ENCODE measurements around the gene LGALS9C. TPM values are rescaled to one million over a fixed set of nuclear protein-coding genes. Genes with fewer than 3 reads are reported as not detected.
"Not testable (repeated sequence)": the region's sequence is repeated elsewhere in the genome, so short reads cannot be mapped to it uniquely, and the experiment has no call there.

LGALS9C gene
- total and polyA plus RNA-seq, 9 donors: 0.26 TPM; not detected in 8

- not testable (repeated sequence) for H3K4me1 ChIP-seq (ENCODE audit: control insufficient read depth, insufficient read depth, low read length); H3K27ac ChIP-seq (ENCODE audit: low read length); H3K27me3 ChIP-seq (ENCODE audit: control insufficient read depth, insufficient read depth, low read length); H3K9me3 ChIP-seq (replicated peaks; ENCODE audit: control insufficient read depth, low read depth, low read length); H3K4me3 ChIP-seq (ENCODE audit: low read length); H3K36me3 ChIP-seq (ENCODE audit: control insufficient read depth, insufficient read depth, low read length); DNase-seq
- WGBS (ENCODE audit: insufficient coverage): no CpG with 5 or more reads among the region's 6 CpGs
Measured at GRCh38 chr17:18499100-18499499, 22.5 kb downstream of the LGALS9C start.

- DNase-seq; H3K27ac ChIP-seq (ENCODE audit: low read length); H3K4me1 ChIP-seq (ENCODE audit: control insufficient read depth, insufficient read depth, low read length); H3K4me3 ChIP-seq (ENCODE audit: low read length); H3K9me3 ChIP-seq (replicated peaks; ENCODE audit: control insufficient read depth, low read depth, low read length); H3K36me3 ChIP-seq (ENCODE audit: control insufficient read depth, insufficient read depth, low read length); H3K27me3 ChIP-seq (ENCODE audit: control insufficient read depth, insufficient read depth, low read length): not testable (repeated sequence)
- no CpG with 5 or more reads among the region's 15 CpGs for WGBS (ENCODE audit: insufficient coverage)
Measured at GRCh38 chr17:18499756-18500155, 23.2 kb downstream of the LGALS9C start.

GRCh38 chr17:18500281-18500680 is 23.7 kb downstream of the LGALS9C start:
- not testable (repeated sequence) for H3K9me3 ChIP-seq (replicated peaks; ENCODE audit: control insufficient read depth, low read depth, low read length); H3K4me3 ChIP-seq (ENCODE audit: low read length); H3K36me3 ChIP-seq (ENCODE audit: control insufficient read depth, insufficient read depth, low read length); H3K27ac ChIP-seq (ENCODE audit: low read length); H3K4me1 ChIP-seq (ENCODE audit: control insufficient read depth, insufficient read depth, low read length); H3K27me3 ChIP-seq (ENCODE audit: control insufficient read depth, insufficient read depth, low read length); DNase-seq
- WGBS (ENCODE audit: insufficient coverage): no CpG with 5 or more reads among the region's 10 CpGs

GRCh38 chr17:18500816-18501215 is 24.2 kb downstream of the LGALS9C start:
- not testable (repeated sequence) for H3K4me3 ChIP-seq (ENCODE audit: low read length); H3K9me3 ChIP-seq (replicated peaks; ENCODE audit: control insufficient read depth, low read depth, low read length); DNase-seq; H3K27ac ChIP-seq (ENCODE audit: low read length); H3K36me3 ChIP-seq (ENCODE audit: control insufficient read depth, insufficient read depth, low read length); H3K27me3 ChIP-seq (ENCODE audit: control insufficient read depth, insufficient read depth, low read length); H3K4me1 ChIP-seq (ENCODE audit: control insufficient read depth, insufficient read depth, low read length)
- WGBS (ENCODE audit: insufficient coverage): no CpG with 5 or more reads among the region's 18 CpGs

GRCh38 chr17:18503221-18503620 is 26.6 kb downstream of the LGALS9C start:
- not testable (repeated sequence) for H3K27me3 ChIP-seq (ENCODE audit: control insufficient read depth, insufficient read depth, low read length); H3K27ac ChIP-seq (ENCODE audit: low read length); H3K9me3 ChIP-seq (replicated peaks; ENCODE audit: control insufficient read depth, low read depth, low read length); H3K4me1 ChIP-seq (ENCODE audit: control insufficient read depth, insufficient read depth, low read length); H3K36me3 ChIP-seq (ENCODE audit: control insufficient read depth, insufficient read depth, low read length); H3K4me3 ChIP-seq (ENCODE audit: low read length); DNase-seq
- WGBS (ENCODE audit: insufficient coverage): no CpG with 5 or more reads among the region's 5 CpGs

GRCh38 chr17:18507729-18508128 is 31.1 kb downstream of the LGALS9C start:
- H3K9me3 ChIP-seq (replicated peaks; ENCODE audit: control insufficient read depth, low read depth, low read length); H3K4me3 ChIP-seq (ENCODE audit: low read length); H3K27ac ChIP-seq (ENCODE audit: low read length); H3K36me3 ChIP-seq (ENCODE audit: control insufficient read depth, insufficient read depth, low read length); H3K4me1 ChIP-seq (ENCODE audit: control insufficient read depth, insufficient read depth, low read length); DNase-seq; H3K27me3 ChIP-seq (ENCODE audit: control insufficient read depth, insufficient read depth, low read length): not testable (repeated sequence)
- WGBS (ENCODE audit: insufficient coverage): no CpG with 5 or more reads among the region's 9 CpGs

- not testable (repeated sequence) for DNase-seq; H3K27ac ChIP-seq (ENCODE audit: low read length); H3K27me3 ChIP-seq (ENCODE audit: control insufficient read depth, insufficient read depth, low read length); H3K4me3 ChIP-seq (ENCODE audit: low read length); H3K9me3 ChIP-seq (replicated peaks; ENCODE audit: control insufficient read depth, low read depth, low read length); H3K36me3 ChIP-seq (ENCODE audit: control insufficient read depth, insufficient read depth, low read length); H3K4me1 ChIP-seq (ENCODE audit: control insufficient read depth, insufficient read depth, low read length)
- WGBS (ENCODE audit: insufficient coverage): 100% methylated on average over 1 of the region's 3 CpGs
Measured at GRCh38 chr17:18508667-18509066, 32.1 kb downstream of the LGALS9C start.

GRCh38 chr17:18521100-18521499 is 44.5 kb downstream of the LGALS9C start:
- H3K4me1 ChIP-seq (ENCODE audit: control insufficient read depth, insufficient read depth, low read length); H3K36me3 ChIP-seq (ENCODE audit: control insufficient read depth, insufficient read depth, low read length); H3K4me3 ChIP-seq (ENCODE audit: low read length); DNase-seq; H3K27me3 ChIP-seq (ENCODE audit: control insufficient read depth, insufficient read depth, low read length); H3K9me3 ChIP-seq (replicated peaks; ENCODE audit: control insufficient read depth, low read depth, low read length); H3K27ac ChIP-seq (ENCODE audit: low read length): not testable (repeated sequence)
- no CpG with 5 or more reads among the region's 8 CpGs for WGBS (ENCODE audit: insufficient coverage)

- WGBS (ENCODE audit: insufficient coverage): no CpG with 5 or more reads among the region's 9 CpGs
- H3K4me3 ChIP-seq (ENCODE audit: low read length); H3K27me3 ChIP-seq (ENCODE audit: control insufficient read depth, insufficient read depth, low read length); H3K4me1 ChIP-seq (ENCODE audit: control insufficient read depth, insufficient read depth, low read length); DNase-seq; H3K9me3 ChIP-seq (replicated peaks; ENCODE audit: control insufficient read depth, low read depth, low read length); H3K36me3 ChIP-seq (ENCODE audit: control insufficient read depth, insufficient read depth, low read length); H3K27ac ChIP-seq (ENCODE audit: low read length): not testable (repeated sequence)
Measured at GRCh38 chr17:18525015-18525414, 48.4 kb downstream of the LGALS9C start.

GRCh38 chr17:18526168-18526800 is 49.7 kb downstream of the LGALS9C start:
- WGBS (ENCODE audit: insufficient coverage): no CpG with 5 or more reads among the region's 12 CpGs
- H3K36me3 ChIP-seq (ENCODE audit: control insufficient read depth, insufficient read depth, low read length); H3K9me3 ChIP-seq (replicated peaks; ENCODE audit: control insufficient read depth, low read depth, low read length); DNase-seq; H3K4me1 ChIP-seq (ENCODE audit: control insufficient read depth, insufficient read depth, low read length); H3K27me3 ChIP-seq (ENCODE audit: control insufficient read depth, insufficient read depth, low read length); H3K4me3 ChIP-seq (ENCODE audit: low read length); H3K27ac ChIP-seq (ENCODE audit: low read length): not testable (repeated sequence)

GRCh38 chr17:18527354-18527753 is 50.8 kb downstream of the LGALS9C start:
- H3K27me3 ChIP-seq (ENCODE audit: control insufficient read depth, insufficient read depth, low read length); DNase-seq; H3K9me3 ChIP-seq (replicated peaks; ENCODE audit: control insufficient read depth, low read depth, low read length); H3K4me1 ChIP-seq (ENCODE audit: control insufficient read depth, insufficient read depth, low read length); H3K4me3 ChIP-seq (ENCODE audit: low read length); H3K27ac ChIP-seq (ENCODE audit: low read length); H3K36me3 ChIP-seq (ENCODE audit: control insufficient read depth, insufficient read depth, low read length): not testable (repeated sequence)
- no CpG with 5 or more reads among the region's 8 CpGs for WGBS (ENCODE audit: insufficient coverage)

All from muscle of leg (tissue), 11 donors.